ENCODE measurements around the gene SRP14.
"Not testable (repeated sequence)": the region's sequence is repeated elsewhere in the genome, so short reads cannot be mapped to it uniquely, and the experiment has no call there.

Gene SRP14

DNA sequence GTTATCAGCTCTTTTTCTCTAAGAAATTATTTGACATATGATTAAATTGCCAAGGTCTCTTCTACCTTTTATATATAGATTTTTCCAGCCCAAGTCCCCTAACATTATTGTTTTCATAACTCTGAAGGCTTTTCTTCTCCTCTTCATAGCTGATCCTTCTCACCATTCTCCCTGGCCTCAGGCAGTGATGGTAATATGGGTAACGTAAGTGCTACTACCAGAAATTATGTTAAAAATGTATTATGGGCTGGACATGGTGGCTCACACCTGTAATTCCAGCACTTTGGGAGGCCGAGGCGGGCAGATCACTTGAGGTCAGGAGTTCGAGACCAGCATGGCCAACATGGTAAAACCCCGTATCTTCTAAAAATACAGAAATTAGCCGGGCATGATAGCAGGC lies 40.5 kb upstream of the SRP14 start:
- Histone ChIP-seq H3K9me3 (ENCODE audit: control insufficient read depth, insufficient read depth, low read depth, low read length) (no peaks in the 10 kb centered on the region), H3K36me3 (ENCODE audit: control insufficient read depth, insufficient read depth, low read length) (no peaks in the 10 kb centered on the region), H3K27ac (ENCODE audit: low read depth, low read length) (no peak overlapping the region), H3K27me3 (ENCODE audit: control insufficient read depth, insufficient read depth, low read length) (peaks cover 23% of the 10 kb centered on the region), H3K4me3 (ENCODE audit: low read depth, low read length) (no peak overlapping the region), H3K9ac (ENCODE audit: low read length) (no peak overlapping the region), H3K4me1 (ENCODE audit: control insufficient read depth, insufficient read depth, low read length) (peaks cover 32% of the 10 kb centered on the region)

GRCh38 chr15:40075298-40076044 lies 36.5 kb upstream of the SRP14 start:
- Histone ChIP-seq H3K36me3 (ENCODE audit: control insufficient read depth, insufficient read depth, low read length) (no peaks in the 10 kb centered on the region), H3K9ac (ENCODE audit: low read length) (no peak overlapping the region), H3K9me3 (ENCODE audit: control insufficient read depth, insufficient read depth, low read depth, low read length) (no peaks in the 10 kb centered on the region), H3K27me3 (ENCODE audit: control insufficient read depth, insufficient read depth, low read length) (0 out of 2 replicates have a peak, but pooled peaks cover under 1% of the 10 kb centered on the region), H3K4me3 (ENCODE audit: low read depth, low read length) (no peak overlapping the region), H3K4me1 (ENCODE audit: control insufficient read depth, insufficient read depth, low read length) (peaks cover 8% of the 10 kb centered on the region), H3K27ac (ENCODE audit: low read depth, low read length) (no peak overlapping the region)

- not testable (repeated sequence) for H3K27me3 ChIP-seq (ENCODE audit: control insufficient read depth, insufficient read depth, low read length); H3K27ac ChIP-seq (ENCODE audit: low read depth, low read length); H3K9me3 ChIP-seq (ENCODE audit: control insufficient read depth, insufficient read depth, low read depth, low read length); H3K36me3 ChIP-seq (ENCODE audit: control insufficient read depth, insufficient read depth, low read length); H3K9ac ChIP-seq (ENCODE audit: low read length); H3K4me3 ChIP-seq (ENCODE audit: low read depth, low read length)
- H3K4me1 ChIP-seq (ENCODE audit: control insufficient read depth, insufficient read depth, low read length), result peaks cover 14% of the 10 kb centered on the region
These were observed 35.7 kb upstream of the SRP14 start for GRCh38 chr15:40074656-40075055.

DNA sequence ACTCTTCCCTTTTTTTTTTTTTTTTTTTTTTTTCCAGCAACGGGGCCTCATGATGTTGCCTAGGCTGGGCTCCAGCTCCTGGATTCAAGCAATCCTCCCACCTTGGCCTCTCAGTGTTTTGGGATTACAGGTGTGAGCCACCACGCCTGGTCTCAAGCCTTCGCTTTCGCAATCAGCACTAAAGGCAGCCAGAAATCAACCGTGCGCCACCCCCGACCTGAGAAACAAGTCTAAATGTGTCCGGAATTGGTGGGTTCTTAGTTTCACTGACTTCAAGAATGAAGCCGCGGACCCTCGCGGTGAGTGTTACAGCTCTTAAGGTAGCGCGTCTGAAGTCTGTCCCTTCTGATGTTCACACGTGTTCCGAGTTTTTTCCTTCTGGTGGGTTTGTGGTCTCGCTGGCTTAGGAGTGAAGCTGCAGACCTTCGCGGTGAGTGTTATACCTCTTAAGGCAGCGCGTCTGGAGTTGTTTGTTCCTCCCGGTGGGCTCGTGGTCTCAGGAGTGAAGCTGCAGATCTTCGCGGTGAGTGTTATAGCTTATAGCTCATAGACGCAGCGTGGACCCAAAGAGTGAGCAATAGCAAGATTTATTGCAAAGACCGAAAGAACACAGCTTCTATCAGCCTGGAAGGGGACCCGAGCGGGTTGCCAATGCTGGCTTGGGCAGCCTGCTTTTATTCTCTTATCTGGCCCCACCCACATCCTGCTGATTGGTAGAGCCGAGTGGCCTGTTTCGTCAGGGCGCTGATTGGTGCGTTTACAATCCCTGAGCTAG lies 34.9 kb upstream of the SRP14 start:
- H3K9ac ChIP-seq (ENCODE audit: low read length); H3K27ac ChIP-seq (ENCODE audit: low read depth, low read length); H3K36me3 ChIP-seq (ENCODE audit: control insufficient read depth, insufficient read depth, low read length); H3K9me3 ChIP-seq (ENCODE audit: control insufficient read depth, insufficient read depth, low read depth, low read length); H3K4me3 ChIP-seq (ENCODE audit: low read depth, low read length); H3K27me3 ChIP-seq (ENCODE audit: control insufficient read depth, insufficient read depth, low read length): not testable (repeated sequence)
- peaks cover 20% of the 10 kb centered on the region for H3K4me1 ChIP-seq (ENCODE audit: control insufficient read depth, insufficient read depth, low read length)

- H3K27ac ChIP-seq (ENCODE audit: low read depth, low read length), result no peak overlapping the region
- peaks cover 30% of the 10 kb centered on the region for H3K4me1 ChIP-seq (ENCODE audit: control insufficient read depth, insufficient read depth, low read length)
- H3K36me3 ChIP-seq (ENCODE audit: control insufficient read depth, insufficient read depth, low read length), result no peaks in the 10 kb centered on the region
- no peak overlapping the region for H3K4me3 ChIP-seq (ENCODE audit: low read depth, low read length)
- no peaks in the 10 kb centered on the region for H3K27me3 ChIP-seq (ENCODE audit: control insufficient read depth, insufficient read depth, low read length)
- H3K9ac ChIP-seq (ENCODE audit: low read length), result no peak overlapping the region
- H3K9me3 ChIP-seq (ENCODE audit: control insufficient read depth, insufficient read depth, low read depth, low read length), result no peaks in the 10 kb centered on the region
These were observed 33.4 kb upstream of the SRP14 start for GRCh38 chr15:40072216-40072990.

DNA sequence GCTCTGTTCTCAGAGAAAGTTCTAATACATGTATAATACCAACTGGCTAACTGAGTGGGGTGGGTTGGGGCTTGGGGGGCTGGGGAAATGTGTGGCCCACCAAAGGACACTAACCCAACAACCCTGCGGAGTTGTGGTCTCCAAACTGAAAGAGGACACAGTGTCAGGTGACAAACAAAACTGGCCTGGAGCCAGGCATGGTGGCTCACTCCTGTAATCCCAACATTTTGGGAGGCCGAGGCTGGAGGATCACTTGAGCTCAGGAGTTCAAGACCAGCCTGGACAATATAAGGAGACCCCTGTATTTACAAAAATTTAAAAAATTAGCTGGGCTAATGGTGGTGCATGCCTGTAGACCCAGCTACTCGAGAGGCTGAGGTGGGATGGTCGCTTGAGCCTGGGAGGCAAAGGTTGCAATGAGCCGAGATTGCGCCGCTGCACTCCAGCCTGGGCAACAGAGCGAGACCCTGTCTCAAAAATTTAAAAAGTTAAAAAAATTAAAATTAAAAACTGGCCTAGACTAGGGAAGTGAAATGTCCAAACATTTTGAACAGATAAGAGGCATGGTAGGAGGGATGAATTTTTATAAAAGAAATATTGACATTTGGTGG lies 31.7 kb upstream of the SRP14 start:
- no peak overlapping the region for H3K4me3 ChIP-seq (ENCODE audit: low read depth, low read length)
- H3K9ac ChIP-seq (ENCODE audit: low read length), result no peak overlapping the region
- H3K27me3 ChIP-seq (ENCODE audit: control insufficient read depth, insufficient read depth, low read length), result no peaks in the 10 kb centered on the region
- H3K4me1 ChIP-seq (ENCODE audit: control insufficient read depth, insufficient read depth, low read length), result peaks cover 36% of the 10 kb centered on the region
- H3K9me3 ChIP-seq (ENCODE audit: control insufficient read depth, insufficient read depth, low read depth, low read length), result no peaks in the 10 kb centered on the region
- no peaks in the 10 kb centered on the region for H3K36me3 ChIP-seq (ENCODE audit: control insufficient read depth, insufficient read depth, low read length)
- H3K27ac ChIP-seq (ENCODE audit: low read depth, low read length), result no peak overlapping the region

- H3K27me3 ChIP-seq (ENCODE audit: control insufficient read depth, insufficient read depth, low read length), result no peaks in the 10 kb centered on the region
- no peaks in the 10 kb centered on the region for H3K9me3 ChIP-seq (ENCODE audit: control insufficient read depth, insufficient read depth, low read depth, low read length)
- no peak overlapping the region for H3K4me3 ChIP-seq (ENCODE audit: low read depth, low read length)
- no peak overlapping the region for H3K27ac ChIP-seq (ENCODE audit: low read depth, low read length)
- no peak overlapping the region for H3K9ac ChIP-seq (ENCODE audit: low read length)
- H3K4me1 ChIP-seq (ENCODE audit: control insufficient read depth, insufficient read depth, low read length), result peaks cover 31% of the 10 kb centered on the region
- no peaks in the 10 kb centered on the region for H3K36me3 ChIP-seq (ENCODE audit: control insufficient read depth, insufficient read depth, low read length)
These were observed 31.2 kb upstream of the SRP14 start for GRCh38 chr15:40070166-40070557.

GRCh38 chr15:40069178-40070165 lies 30.5 kb upstream of the SRP14 start:
- Histone ChIP-seq H3K4me1 (ENCODE audit: control insufficient read depth, insufficient read depth, low read length) (peaks cover 37% of the 10 kb centered on the region), H3K9ac (ENCODE audit: low read length) (peak overlapping the region; percentile 74)

DNA sequence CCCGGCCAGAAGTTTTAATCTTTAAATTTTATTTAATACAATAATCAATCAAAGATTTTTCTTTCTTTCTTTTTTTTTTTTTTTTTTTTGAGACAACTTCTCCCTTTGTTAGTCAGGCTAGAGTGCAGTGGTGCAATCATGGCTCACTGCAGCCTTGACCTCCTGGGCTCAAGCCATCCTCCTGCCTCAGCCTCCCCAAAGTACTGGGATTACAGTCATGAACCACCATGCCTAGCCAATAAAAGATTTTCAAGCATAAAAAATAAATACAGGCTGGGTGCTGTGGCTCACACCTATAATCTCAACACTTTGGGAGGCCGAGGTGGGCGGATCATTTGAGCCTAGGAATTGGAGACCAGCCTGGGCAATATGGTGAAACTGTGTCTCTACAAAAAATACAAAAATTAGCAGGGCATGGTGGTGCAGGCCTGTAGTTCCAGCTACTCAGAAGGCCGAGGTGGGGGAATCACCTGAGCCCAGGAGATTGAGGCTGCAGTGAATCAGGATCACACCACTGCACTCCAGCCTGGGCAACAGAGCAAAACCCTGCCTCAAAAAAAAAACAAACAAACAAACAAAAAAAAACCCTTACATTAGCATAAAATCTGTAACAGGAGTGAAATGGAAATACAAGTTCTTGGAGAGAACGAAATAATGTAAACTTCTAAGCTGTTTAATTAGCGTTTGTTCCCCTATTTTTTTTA lies 29.1 kb upstream of the SRP14 start:
- Histone ChIP-seq H3K27me3 (ENCODE audit: control insufficient read depth, insufficient read depth, low read length) (no peaks in the 10 kb centered on the region), H3K9me3 (ENCODE audit: control insufficient read depth, insufficient read depth, low read depth, low read length) (no peaks in the 10 kb centered on the region), H3K4me1 (ENCODE audit: control insufficient read depth, insufficient read depth, low read length) (peaks cover 51% of the 10 kb centered on the region), H3K27ac (ENCODE audit: low read depth, low read length) (no peak overlapping the region), H3K4me3 (ENCODE audit: low read depth, low read length) (no peak overlapping the region), H3K36me3 (ENCODE audit: control insufficient read depth, insufficient read depth, low read length) (no peaks in the 10 kb centered on the region), H3K9ac (ENCODE audit: low read length) (no peak overlapping the region)

More at GRCh38 chr15:40069178-40070165, 30.5 kb upstream of the SRP14 start:
- Histone ChIP-seq H3K9me3 (ENCODE audit: control insufficient read depth, insufficient read depth, low read depth, low read length) (no peaks in the 10 kb centered on the region), H3K27ac (ENCODE audit: low read depth, low read length) (peak overlapping the region; percentile 82; the same call in 1 of the 2 replicates), H3K27me3 (ENCODE audit: control insufficient read depth, insufficient read depth, low read length) (no peaks in the 10 kb centered on the region), H3K4me3 (ENCODE audit: low read depth, low read length) (no peak overlapping the region; the same call in 1 of the 2 replicates), H3K36me3 (ENCODE audit: control insufficient read depth, insufficient read depth, low read length) (no peaks in the 10 kb centered on the region)
